Liver (tissue), 9 donors: ENCODE results near the gene INO80. TPM values are rescaled to one million over a fixed set of nuclear protein-coding genes. Genes with fewer than 3 reads are reported as not detected.

Source experiments
- DNase-seq: peaks from one replicate; pipeline ENCODE4 v3.0.0-alpha.2; 2017; ENCODE audit warnings: low spot score
- H3K27ac ChIP-seq, 2 donors: one replicate each; pipeline ENCODE4 v1.7.0; 2013; ENCODE audit warnings: inconsistent platforms in 2 of 2, low read length in 2 of 2, control low read depth in 1 of 2, low read depth in 1 of 2, mild to moderate bottlenecking in 1 of 2
- H3K27me3 ChIP-seq, 4 donors: one replicate each; pipeline versions ENCODE4 v1.6.1 to v1.7.0; 2013; ENCODE audit warnings: low read length in 3 of 4, inconsistent platforms in 1 of 4, mild to moderate bottlenecking in 1 of 4, moderate library complexity in 1 of 4; ENCODE audit not compliant: control insufficient read depth in 4 of 4, insufficient read depth in 4 of 4
- H3K36me3 ChIP-seq, 4 donors: one replicate each; pipeline versions ENCODE4 v1.6.1 to v1.7.0; 2013; ENCODE audit warnings: low read length in 3 of 4, mild to moderate bottlenecking in 3 of 4, low read depth in 1 of 4, moderate library complexity in 1 of 4; ENCODE audit not compliant: control insufficient read depth in 4 of 4, insufficient read depth in 3 of 4
- H3K4me1 ChIP-seq, 4 donors: one replicate each; pipeline versions ENCODE4 v1.6.1 to v1.7.0; 2013; ENCODE audit warnings: low read length in 3 of 4, mild to moderate bottlenecking in 3 of 4, moderate library complexity in 1 of 4; ENCODE audit not compliant: control insufficient read depth in 4 of 4, insufficient read depth in 4 of 4
- H3K4me3 ChIP-seq, 3 donors: one replicate each; pipeline versions ENCODE4 v1.6.1 to v1.7.0; 2013; ENCODE audit warnings: low read length in 3 of 3, control low read depth in 1 of 3, low read depth in 1 of 3, mild to moderate bottlenecking in 1 of 3
- H3K9ac ChIP-seq, 2 donors: one replicate each; pipeline ENCODE4 v1.7.0; 2013; ENCODE audit warnings: low read length in 2 of 2, mild to moderate bottlenecking in 2 of 2, moderate library complexity in 2 of 2, control low read depth in 1 of 2, low read depth in 1 of 2
- H3K9me3 ChIP-seq, 4 donors: one replicate each; pipeline versions ENCODE4 v1.6.1 to v1.7.0; 2013; ENCODE audit warnings: low read length in 3 of 4; ENCODE audit not compliant: control insufficient read depth in 4 of 4
- CTCF ChIP-seq: fragments of 150-350 bp; IDR thresholded peaks from 2 replicates; pipeline ENCODE4 v1.5.1; 2017; ENCODE audit warnings: improper control_type of control experiment, low read depth, low read length; ENCODE audit not compliant: missing input control
- EGR1 ChIP-seq, 2 donors: IDR thresholded peaks; 2 replicates each; pipeline ENCODE4 v1.6.1; 2016 to 2018; ENCODE audit warnings: antibody characterized with exemption in 2 of 2, low read depth in 2 of 2
- FOXA1 ChIP-seq: IDR thresholded peaks from 2 replicates; pipeline ENCODE4 v1.6.1; 2016; ENCODE audit warnings: antibody characterized with exemption
- FOXA2 ChIP-seq: IDR thresholded peaks from 2 replicates; pipeline ENCODE4 v1.6.1; 2016; ENCODE audit warnings: antibody characterized with exemption
- GABPA ChIP-seq, 2 donors: IDR thresholded peaks in 1 of 2; conservative IDR thresholded peaks in 1 of 2; 2 replicates each; pipeline ENCODE4 v1.6.1; 2016; ENCODE audit warnings: antibody characterized with exemption in 2 of 2, mild to moderate bottlenecking in 1 of 2, moderate library complexity in 1 of 2
- HNF4A ChIP-seq, 2 donors: conservative IDR thresholded peaks; 2 replicates each; pipeline ENCODE4 v1.6.1; 2016; ENCODE audit warnings: antibody characterized with exemption in 2 of 2, mild to moderate bottlenecking in 2 of 2
- HNF4G ChIP-seq: IDR thresholded peaks from 2 replicates; pipeline ENCODE4 v1.6.1; 2016; ENCODE audit warnings: antibody characterized with exemption
- JUND ChIP-seq, 2 donors: IDR thresholded peaks; 2 replicates each; pipeline ENCODE4 v1.6.1; 2016; ENCODE audit warnings: antibody characterized with exemption in 2 of 2
- MAX ChIP-seq: IDR thresholded peaks from 2 replicates; pipeline ENCODE4 v1.6.1; 2016; ENCODE audit warnings: antibody characterized with exemption
- NR2F2 ChIP-seq: IDR thresholded peaks from 2 replicates; pipeline ENCODE4 v1.6.1; 2016; ENCODE audit warnings: antibody characterized with exemption
- RAD21 ChIP-seq, 2 donors: IDR thresholded peaks; 2 replicates each; pipeline ENCODE4 v1.6.1; 2016; ENCODE audit warnings: antibody characterized with exemption in 2 of 2, mild to moderate bottlenecking in 2 of 2
- RXRA ChIP-seq, 2 donors: IDR thresholded peaks; 2 replicates each; pipeline ENCODE4 v1.6.1; 2017 to 2018; ENCODE audit warnings: antibody characterized with exemption in 2 of 2, mild to moderate bottlenecking in 1 of 2
- SP1 ChIP-seq: IDR thresholded peaks from 2 replicates; pipeline ENCODE4 v1.6.1; 2018; ENCODE audit warnings: antibody characterized with exemption, mild to moderate bottlenecking
- TAF1 ChIP-seq: conservative IDR thresholded peaks from 2 replicates; pipeline ENCODE4 v1.6.1; 2016; ENCODE audit warnings: antibody characterized with exemption, mild to moderate bottlenecking
- YY1 ChIP-seq: IDR thresholded peaks from 2 replicates; pipeline ENCODE4 v1.6.1; 2016; ENCODE audit warnings: antibody characterized with exemption, mild to moderate bottlenecking
- WGBS: extraction: QIAGEN DNeasy Blood & Tissue Kit; methylation state at CpG from one replicate; pipeline ENCODE4 v1.1.7; 2013; 5-methylcytosine and 5-hydroxymethylcytosine counted together
- polyA plus RNA-seq, 2 donors: library from polyadenylated mRNA; stranded (reverse) in 1 of 2; unstranded in 1 of 2; fragments of 200-250 nt in 1 of 2; fragments of >200 nt in 1 of 2; fragmentation: Nextera tagmentation in 1 of 2; extraction: Ambion mirVana in 1 of 2; gene quantifications; one replicate each; pipeline versions ENCODE4 v1.2.1 to v1.2.3, GENCODE V29; 2013 to 2015
- total RNA-seq, 2 donors: library from RNA; depleted of rRNA; stranded (reverse); fragments of >200 nt; gene quantifications; one replicate each; pipeline ENCODE4 v1.2.3, GENCODE V29; 2014
- TF ChIP-seq, protein P1 (sequence below): IDR thresholded peaks from 2 replicates; pipeline ENCODE4 v1.6.1; 2016; ENCODE audit warnings: antibody characterized with exemption
- TF ChIP-seq, protein P2 (sequence below): IDR thresholded peaks from 2 replicates; pipeline ENCODE4 v1.6.1; 2016; ENCODE audit warnings: antibody characterized with exemption, mild to moderate bottlenecking
- TF ChIP-seq, protein P3 (sequence below): IDR thresholded peaks from 2 replicates; pipeline ENCODE4 v1.6.1; 2016; ENCODE audit warnings: antibody characterized with exemption
- donor health status: healthy.
- donor health status: healthy.
- donor health status: healthy.
- donor health status: healthy.
- donor health status: healthy.

INO80 gene
- total and polyA plus RNA-seq, 4 donors, result 3.2 to 19.7 (median 9.4) TPM

GRCh38 chr15:40958723-40959122 is 157.4 kb downstream of the INO80 start:
- H3K9me3 ChIP-seq, result no peaks in the 10 kb centered on the region
- peaks cover 0 to 6% (median 5%) of the 10 kb centered on the region in 4 donors for H3K4me1 ChIP-seq
- H3K4me3 ChIP-seq, result no peak overlapping the region
- H3K27ac ChIP-seq, result no peak overlapping the region
- WGBS, result 95% methylated on average over 8 of the region's 8 CpGs
- no peak for DNase-seq
- H3K36me3 ChIP-seq, result no peaks in the 10 kb centered on the region
- no peak for TF ChIP-seq NR2F2
- no peak for TF ChIP-seq YY1
- TF ChIP-seq FOXA2, result no peak
- TF ChIP-seq, protein P1, sequence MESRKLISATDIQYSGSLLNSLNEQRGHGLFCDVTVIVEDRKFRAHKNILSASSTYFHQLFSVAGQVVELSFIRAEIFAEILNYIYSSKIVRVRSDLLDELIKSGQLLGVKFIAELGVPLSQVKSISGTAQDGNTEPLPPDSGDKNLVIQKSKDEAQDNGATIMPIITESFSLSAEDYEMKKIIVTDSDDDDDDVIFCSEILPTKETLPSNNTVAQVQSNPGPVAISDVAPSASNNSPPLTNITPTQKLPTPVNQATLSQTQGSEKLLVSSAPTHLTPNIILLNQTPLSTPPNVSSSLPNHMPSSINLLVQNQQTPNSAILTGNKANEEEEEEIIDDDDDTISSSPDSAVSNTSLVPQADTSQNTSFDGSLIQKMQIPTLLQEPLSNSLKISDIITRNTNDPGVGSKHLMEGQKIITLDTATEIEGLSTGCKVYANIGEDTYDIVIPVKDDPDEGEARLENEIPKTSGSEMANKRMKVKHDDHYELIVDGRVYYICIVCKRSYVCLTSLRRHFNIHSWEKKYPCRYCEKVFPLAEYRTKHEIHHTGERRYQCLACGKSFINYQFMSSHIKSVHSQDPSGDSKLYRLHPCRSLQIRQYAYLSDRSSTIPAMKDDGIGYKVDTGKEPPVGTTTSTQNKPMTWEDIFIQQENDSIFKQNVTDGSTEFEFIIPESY, result no peak
- no peak for TF ChIP-seq HNF4G
- TF ChIP-seq, protein P2, sequence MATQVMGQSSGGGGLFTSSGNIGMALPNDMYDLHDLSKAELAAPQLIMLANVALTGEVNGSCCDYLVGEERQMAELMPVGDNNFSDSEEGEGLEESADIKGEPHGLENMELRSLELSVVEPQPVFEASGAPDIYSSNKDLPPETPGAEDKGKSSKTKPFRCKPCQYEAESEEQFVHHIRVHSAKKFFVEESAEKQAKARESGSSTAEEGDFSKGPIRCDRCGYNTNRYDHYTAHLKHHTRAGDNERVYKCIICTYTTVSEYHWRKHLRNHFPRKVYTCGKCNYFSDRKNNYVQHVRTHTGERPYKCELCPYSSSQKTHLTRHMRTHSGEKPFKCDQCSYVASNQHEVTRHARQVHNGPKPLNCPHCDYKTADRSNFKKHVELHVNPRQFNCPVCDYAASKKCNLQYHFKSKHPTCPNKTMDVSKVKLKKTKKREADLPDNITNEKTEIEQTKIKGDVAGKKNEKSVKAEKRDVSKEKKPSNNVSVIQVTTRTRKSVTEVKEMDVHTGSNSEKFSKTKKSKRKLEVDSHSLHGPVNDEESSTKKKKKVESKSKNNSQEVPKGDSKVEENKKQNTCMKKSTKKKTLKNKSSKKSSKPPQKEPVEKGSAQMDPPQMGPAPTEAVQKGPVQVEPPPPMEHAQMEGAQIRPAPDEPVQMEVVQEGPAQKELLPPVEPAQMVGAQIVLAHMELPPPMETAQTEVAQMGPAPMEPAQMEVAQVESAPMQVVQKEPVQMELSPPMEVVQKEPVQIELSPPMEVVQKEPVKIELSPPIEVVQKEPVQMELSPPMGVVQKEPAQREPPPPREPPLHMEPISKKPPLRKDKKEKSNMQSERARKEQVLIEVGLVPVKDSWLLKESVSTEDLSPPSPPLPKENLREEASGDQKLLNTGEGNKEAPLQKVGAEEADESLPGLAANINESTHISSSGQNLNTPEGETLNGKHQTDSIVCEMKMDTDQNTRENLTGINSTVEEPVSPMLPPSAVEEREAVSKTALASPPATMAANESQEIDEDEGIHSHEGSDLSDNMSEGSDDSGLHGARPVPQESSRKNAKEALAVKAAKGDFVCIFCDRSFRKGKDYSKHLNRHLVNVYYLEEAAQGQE, result no peak
- no peak for TF ChIP-seq JUND (IDR thresholded peaks at IDR 0.05)
- TF ChIP-seq RXRA (IDR thresholded peaks at IDR 0.05), result no peak
- TF ChIP-seq RAD21 (IDR thresholded peaks at IDR 0.05), result no peak
- TF ChIP-seq, protein P3, sequence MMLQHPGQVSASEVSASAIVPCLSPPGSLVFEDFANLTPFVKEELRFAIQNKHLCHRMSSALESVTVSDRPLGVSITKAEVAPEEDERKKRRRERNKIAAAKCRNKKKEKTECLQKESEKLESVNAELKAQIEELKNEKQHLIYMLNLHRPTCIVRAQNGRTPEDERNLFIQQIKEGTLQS, result no peak
- TF ChIP-seq HNF4A (conservative IDR thresholded peaks at IDR 0.05), result no peak
- no peak for TF ChIP-seq CTCF
- no peak for TF ChIP-seq EGR1 (IDR thresholded peaks at IDR 0.05; ENCODE audit: low read depth in 2 of 2)
- no peak for TF ChIP-seq TAF1
- no peak for TF ChIP-seq SP1
- TF ChIP-seq GABPA (IDR thresholded peaks at IDR 0.05 in 1 of 2, conservative IDR thresholded peaks at IDR 0.05 in 1 of 2), result no peak
- no peak for TF ChIP-seq FOXA1
- no peak for TF ChIP-seq MAX
- H3K27me3 ChIP-seq, result no peaks in the 10 kb centered on the region
- no peak overlapping the region for H3K9ac ChIP-seq
